Measurements from ENCODE around the gene STAT6. TPM values are rescaled to one million over a fixed set of nuclear protein-coding genes. Genes with fewer than 3 reads are reported as not detected.

STAT6 gene
- total and polyA plus RNA-seq, 2 of the 8 experiments (the other 6 are each of a cell fraction or from before 2014, with no cell fraction given), result 32.9 to 38.7 TPM

DNA sequence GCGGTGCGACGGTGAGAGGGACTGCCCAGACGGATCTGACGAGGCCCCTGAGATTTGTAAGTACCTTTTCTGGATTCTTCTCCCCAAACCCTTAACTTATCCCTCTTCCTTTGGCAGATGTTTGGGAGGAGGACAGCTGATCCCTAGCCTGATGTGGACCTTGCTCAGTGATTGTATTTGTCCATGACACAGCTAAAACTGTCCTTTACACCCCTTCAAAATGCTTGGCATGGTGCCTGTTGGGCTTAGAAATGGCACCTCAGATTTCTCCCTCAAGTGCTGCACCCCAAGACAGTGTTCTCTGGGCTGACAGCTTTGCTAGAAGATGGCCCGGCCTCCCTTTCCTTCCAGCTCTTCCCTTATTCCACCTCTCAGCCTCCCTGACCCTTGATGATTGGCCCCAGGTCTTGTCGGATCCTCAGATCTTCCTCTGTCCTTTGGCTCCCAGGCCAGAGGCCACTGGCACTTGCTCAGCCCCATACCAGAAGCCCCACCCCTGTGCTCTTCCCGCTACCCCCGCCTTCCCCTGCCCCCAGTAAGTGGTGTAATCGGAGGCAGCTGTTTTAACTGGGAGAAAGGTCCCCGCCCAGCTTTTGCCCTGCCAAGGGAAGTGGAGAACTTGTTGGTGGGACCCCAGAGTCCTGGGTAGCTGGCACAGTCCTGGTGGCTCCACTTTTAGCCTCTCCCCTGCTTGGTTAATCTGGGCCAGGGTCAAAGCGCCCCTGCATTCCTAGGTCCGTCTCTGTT, 27.5 kb upstream of the STAT6 start:
- H3K4ac ChIP-seq (replicated peaks; ENCODE audit: insufficient read length, low read depth, low read length), result no peak overlapping the region
- no peak overlapping the region for H4K91ac ChIP-seq (replicated peaks; ENCODE audit: insufficient read length, low read length)
- peaks cover 0 to 46% of the 10 kb centered on the region in 2 experiments; a peak in 2 of 4 replicates for H3K79me2 ChIP-seq (ENCODE audit: control insufficient read depth in 1 of 2, insufficient read depth in 2 of 2, low read length in 2 of 2)
- DNase-seq (ENCODE audit: low read depth in 1 of 2, low spot score in 2 of 2) (no peak), FAIRE-seq (no peak)
- no peak overlapping the region for H2BK20ac ChIP-seq (ENCODE audit: low read length)
- H3K18ac ChIP-seq (ENCODE audit: extremely low read depth, low read length), result no peak overlapping the region
- H3K4me2 ChIP-seq (ENCODE audit: insufficient read depth in 1 of 2, low read depth in 2 of 2, low read length in 2 of 2), result no peak overlapping the region
- H3K4me1 ChIP-seq (replicated peaks in 1 of 4; ENCODE audit: control insufficient read depth in 3 of 4, insufficient read depth in 4 of 4, low read length in 3 of 4), result peaks cover 4 to 27% (median 19%) of the 10 kb centered on the region in 4 experiments
- H3K9me3 ChIP-seq (ENCODE audit: insufficient read depth in 2 of 2, low read depth in 1 of 2, low read length in 1 of 2), result no peaks in the 10 kb centered on the region
- no peak overlapping the region for H2AFZ ChIP-seq (ENCODE audit: low read length)
- H3K14ac ChIP-seq (ENCODE audit: insufficient read length), result no peak overlapping the region
- H4K20me1 ChIP-seq (replicated peaks in 1 of 2; ENCODE audit: control insufficient read depth in 1 of 2, insufficient read depth in 2 of 2, low read length in 2 of 2), result peaks cover 9 to 11% of the 10 kb centered on the region in 2 experiments
- H3K79me1 ChIP-seq (ENCODE audit: low read depth, low read length), result peaks cover 11% of the 10 kb centered on the region
- no peak overlapping the region for H3K27ac ChIP-seq (ENCODE audit: low read depth, low read length)
- no peak overlapping the region for H2BK15ac ChIP-seq (ENCODE audit: low read length)
- H3K23me2 ChIP-seq (ENCODE audit: low read depth, low read length), result no peaks in the 10 kb centered on the region
- H2AK5ac ChIP-seq (ENCODE audit: low read depth, low read length), result no peak overlapping the region
- H3K23ac ChIP-seq (ENCODE audit: insufficient read length), result no peak overlapping the region
- ChIA-PET POLR2A (ENCODE audit: partially characterized antibody) (interaction anchor here (0.5 to 5.6 kb wide), 9 partner anchors 8 to 207 kb away, joined by 3 to 38 read pairs (median 5); partner anchors contain the start of genes LRP1 and LRP1-AS), CTCF (ENCODE audit: partially characterized antibody) (interaction anchor here (0.6 to 3.3 kb wide), 8 partner anchors 10 to 75 kb away, joined by 3 to 13 read pairs (median 4); partner anchors contain the start of gene STAT6)
- H4K5ac ChIP-seq (ENCODE audit: insufficient read length, low read depth, low read length), result no peak overlapping the region
- no peak overlapping the region for H3K56ac ChIP-seq (replicated peaks; ENCODE audit: insufficient read length, low read depth, low read length)
- H3K27me3 ChIP-seq (replicated peaks in 1 of 4; ENCODE audit: control insufficient read depth in 3 of 4, extremely low read depth in 1 of 4, insufficient read depth in 3 of 4, low read length in 3 of 4), result no peaks in the 10 kb centered on the region
- H2BK12ac ChIP-seq (ENCODE audit: low read depth, low read length), result no peak overlapping the region
- H2BK5ac ChIP-seq (ENCODE audit: low read depth, low read length), result no peak overlapping the region
- no peak overlapping the region for H4K8ac ChIP-seq (ENCODE audit: extremely low read depth, insufficient read depth, low read length)
- H2BK120ac ChIP-seq (replicated peaks; ENCODE audit: low read depth, low read length), result no peak overlapping the region
- peaks cover 32 to 54% (median 42%) of the 10 kb centered on the region in 4 experiments for H3K36me3 ChIP-seq (ENCODE audit: control insufficient read depth in 2 of 4, insufficient read depth in 4 of 4, low read length in 3 of 4)
- 88% methylated on average over 13 of the region's 13 CpGs; no CpG with 5 or more reads in 1 of the 2 experiments for WGBS, 2 experiments (ENCODE audit: extremely low coverage in 1 of 2, insufficient coverage in 1 of 2, insufficient read length in 1 of 2, insufficient replicate concordance in 2 of 2, low coverage in 1 of 2, low lambda C conversion rate in 2 of 2, missing lambda C conversion rate in 1 of 2)
- H3K4me3 ChIP-seq (ENCODE audit: extremely low read depth in 1 of 4, insufficient read depth in 2 of 4, low read depth in 3 of 4, low read length in 4 of 4), result no peak overlapping the region
- no peak overlapping the region for H3K9ac ChIP-seq (replicated peaks in 1 of 4; ENCODE audit: extremely low read depth in 1 of 4, low read depth in 3 of 4, low read length in 3 of 4)
- TF ChIP-seq SP1 (IDR thresholded peaks at IDR 0.05; ENCODE audit: low read depth, low read length) (no peak), JUN (IDR thresholded peaks at IDR 0.05; ENCODE audit: low read depth, low read length) (no peak), TCF12 (IDR thresholded peaks at IDR 0.05; ENCODE audit: low read depth, low read length) (no peak), GTF2F1 (IDR thresholded peaks at IDR 0.05; ENCODE audit: borderline replicate concordance, low read depth, low read length) (no peak), SP2 (IDR thresholded peaks at IDR 0.05; ENCODE audit: low read length) (no peak), HDAC2 (IDR thresholded peaks at IDR 0.05; ENCODE audit: borderline replicate concordance in 1 of 2, low read depth in 2 of 2, low read length in 2 of 2) (no peak), CHD1 (IDR thresholded peaks at IDR 0.05; ENCODE audit: low read depth, low read length) (no peak), RBBP5 (IDR thresholded peaks at IDR 0.05; ENCODE audit: borderline replicate concordance, low read depth, low read length) (no peak)
- TF ChIP-seq, protein P1, sequence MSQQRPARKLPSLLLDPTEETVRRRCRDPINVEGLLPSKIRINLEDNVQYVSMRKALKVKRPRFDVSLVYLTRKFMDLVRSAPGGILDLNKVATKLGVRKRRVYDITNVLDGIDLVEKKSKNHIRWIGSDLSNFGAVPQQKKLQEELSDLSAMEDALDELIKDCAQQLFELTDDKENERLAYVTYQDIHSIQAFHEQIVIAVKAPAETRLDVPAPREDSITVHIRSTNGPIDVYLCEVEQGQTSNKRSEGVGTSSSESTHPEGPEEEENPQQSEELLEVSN (IDR thresholded peaks at IDR 0.05), result no peak
- TF ChIP-seq, protein P2, sequence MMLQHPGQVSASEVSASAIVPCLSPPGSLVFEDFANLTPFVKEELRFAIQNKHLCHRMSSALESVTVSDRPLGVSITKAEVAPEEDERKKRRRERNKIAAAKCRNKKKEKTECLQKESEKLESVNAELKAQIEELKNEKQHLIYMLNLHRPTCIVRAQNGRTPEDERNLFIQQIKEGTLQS (IDR thresholded peaks at IDR 0.05; ENCODE audit: insufficient read depth, low read depth, low read length), result no peak

Measured in H1 (cell line).